22Rv1 (cell line): ENCODE measurements around the gene DNAJC28.

Experiments
- CTCF ChIP-seq: fragments of 450-650 bp; IDR thresholded peaks from 2 replicates; pipeline ENCODE4 v1.5.1; 2017; ENCODE audit warnings: mild to moderate bottlenecking
- ZFX ChIP-seq: fragments of 450-650 bp; IDR thresholded peaks from 2 replicates; pipeline ENCODE4 v1.6.1; 2017; ENCODE audit warnings: antibody characterized with exemption, borderline replicate concordance

GRCh38 chr21:33480481-33481103 is 10.9 kb downstream of the DNAJC28 start:
- no peak for TF ChIP-seq CTCF
- no peak for TF ChIP-seq ZFX
